ENCODE data around the gene LAMB2.

The LAMB2 gene

GRCh38 chr3:49121132-49121736 is 11.6 kb downstream of the LAMB2 start:
- no peak for DNase-seq (ENCODE audit: low read depth)

GRCh38 chr3:49120438-49121131 is 12.3 kb downstream of the LAMB2 start, which contains the start of gene USP19:
TSS of gene USP19 (minus strand) at chr3:49120823. CDS start at chr3:49119145, 1,678 bp downstream.
- DNase-seq (ENCODE audit: low read depth), result peak; percentile 59

GRCh38 chr3:49120096-49120437 is 12.8 kb downstream of the LAMB2 start:
- no peak for DNase-seq (ENCODE audit: low read depth)

- DNase-seq (ENCODE audit: low read depth), result no peak
Measured at GRCh38 chr3:49119439-49119838, 13.4 kb downstream of the LAMB2 start.

- DNase-seq (ENCODE audit: low read depth), result no peak
Measured at GRCh38 chr3:49119036-49119435, 13.8 kb downstream of the LAMB2 start.

- DNase-seq (ENCODE audit: low read depth), result no peak
Measured at GRCh38 chr3:49112262-49112661, 20.6 kb downstream of the LAMB2 start.

- DNase-seq (ENCODE audit: low read depth), result no peak
Measured at GRCh38 chr3:49111347-49111746, 21.5 kb downstream of the LAMB2 start.

- DNase-seq (ENCODE audit: low read depth), result no peak
Measured at GRCh38 chr3:49110780-49111179, 22.1 kb downstream of the LAMB2 start.

- DNase-seq (ENCODE audit: low read depth), result no peak
Measured at GRCh38 chr3:49108346-49108745, 24.5 kb downstream of the LAMB2 start.

GRCh38 chr3:49104427-49105291 is 28.2 kb downstream of the LAMB2 start, which contains the start of gene QARS1:
TSS of gene QARS1 (minus strand) at chr3:49104757. CDS start at chr3:49104733, 24 bp downstream.
- DNase-seq (ENCODE audit: low read depth), result peak; percentile 63

GRCh38 chr3:49104052-49104426 is 28.8 kb downstream of the LAMB2 start:
- no peak for DNase-seq (ENCODE audit: low read depth)

GRCh38 chr3:49100046-49100615 is 32.7 kb downstream of the LAMB2 start:
- DNase-seq (ENCODE audit: low read depth), result no peak

GRCh38 chr3:49098910-49099630 is 33.8 kb downstream of the LAMB2 start:
- DNase-seq (ENCODE audit: low read depth), result no peak

GRCh38 chr3:49098429-49098828 is 34.4 kb downstream of the LAMB2 start:
- no peak for DNase-seq (ENCODE audit: low read depth)

- peak; percentile 90 for DNase-seq (ENCODE audit: low read depth)
Measured at GRCh38 chr3:49093853-49094767, 38.7 kb downstream of the LAMB2 start, which contains the start of gene QRICH1. TSS of gene QRICH1 (minus strand) at chr3:49094071. CDS start at chr3:49077017, 17,054 bp downstream.

- peak; percentile 22 for DNase-seq (ENCODE audit: low read depth)
Measured at GRCh38 chr3:49092938-49093852, 39.7 kb downstream of the LAMB2 start.

GRCh38 chr3:49081429-49081828 is 51.4 kb downstream of the LAMB2 start:
- DNase-seq (ENCODE audit: low read depth), result no peak

GRCh38 chr3:49079270-49079669 is 53.6 kb downstream of the LAMB2 start:
- no peak for DNase-seq (ENCODE audit: low read depth)

- DNase-seq (ENCODE audit: low read depth), result no peak
Measured at GRCh38 chr3:49076646-49077045, 56.2 kb downstream of the LAMB2 start.

- no peak for DNase-seq (ENCODE audit: low read depth)
Measured at GRCh38 chr3:49076116-49076515, 56.7 kb downstream of the LAMB2 start.
